ENCODE results near the gene ARHGAP6.

ARHGAP6 gene

GRCh38 chrX:11421805-11422524 lies 243.8 kb downstream of the ARHGAP6 start:
- no peak for DNase-seq

- DNase-seq: no peak
These were observed 244.9 kb downstream of the ARHGAP6 start for GRCh38 chrX:11420851-11421250.

GRCh38 chrX:11419102-11419501 lies 246.6 kb downstream of the ARHGAP6 start:
- DNase-seq: no peak

GRCh38 chrX:11416600-11416999 lies 249.1 kb downstream of the ARHGAP6 start:
- no peak for DNase-seq

GRCh38 chrX:11414091-11414490 lies 251.6 kb downstream of the ARHGAP6 start:
- DNase-seq: no peak

GRCh38 chrX:11412715-11413623 lies 252.8 kb downstream of the ARHGAP6 start:
- DNase-seq: no peak

GRCh38 chrX:11409957-11410356 lies 255.8 kb downstream of the ARHGAP6 start:
- DNase-seq: no peak

GRCh38 chrX:11408783-11409182 lies 256.9 kb downstream of the ARHGAP6 start:
- DNase-seq: no peak

GRCh38 chrX:11408109-11408405 lies 257.7 kb downstream of the ARHGAP6 start:
- no peak for DNase-seq

- no peak for DNase-seq
These were observed 258.2 kb downstream of the ARHGAP6 start for GRCh38 chrX:11407331-11408108.

GRCh38 chrX:11406109-11406765 lies 259.5 kb downstream of the ARHGAP6 start:
- DNase-seq: no peak

GRCh38 chrX:11403631-11404030 lies 262.1 kb downstream of the ARHGAP6 start:
- no peak for DNase-seq

- DNase-seq: no peak
These were observed 263.8 kb downstream of the ARHGAP6 start for GRCh38 chrX:11401966-11402365.

GRCh38 chrX:11399489-11400094 lies 266.1 kb downstream of the ARHGAP6 start:
- DNase-seq: no peak

GRCh38 chrX:11398785-11399184 lies 266.9 kb downstream of the ARHGAP6 start:
- no peak for DNase-seq

- no peak for DNase-seq
These were observed 267.6 kb downstream of the ARHGAP6 start for GRCh38 chrX:11398139-11398538.

- no peak for DNase-seq
These were observed 268.0 kb downstream of the ARHGAP6 start for GRCh38 chrX:11397680-11398079.

- no peak for DNase-seq
These were observed 269.9 kb downstream of the ARHGAP6 start for GRCh38 chrX:11395859-11396258.

- DNase-seq: no peak
These were observed 271.6 kb downstream of the ARHGAP6 start for GRCh38 chrX:11393949-11394654.

GRCh38 chrX:11386812-11387211 lies 278.9 kb downstream of the ARHGAP6 start:
- DNase-seq: no peak

- DNase-seq: no peak
These were observed 279.7 kb downstream of the ARHGAP6 start for GRCh38 chrX:11386001-11386523.

GRCh38 chrX:11382930-11383329 lies 282.8 kb downstream of the ARHGAP6 start:
- peak; percentile 15 for DNase-seq
